Measurements from ENCODE around the gene TRIM13.

The TRIM13 gene

GRCh38 chr13:49996161-49996915 is 504 bp upstream of the TRIM13 start:
- DNase-seq (ENCODE audit: low read depth in 2 of 2): peak; percentile 71 to 77

- DNase-seq (ENCODE audit: low read depth in 2 of 2): no peak
Observed at GRCh38 chr13:49997955-49998354, 1.1 kb downstream of the TRIM13 start.

GRCh38 chr13:49998714-49999624 is 2.1 kb downstream of the TRIM13 start:
- DNase-seq (ENCODE audit: low read depth in 2 of 2): no peak

GRCh38 chr13:50001287-50001686 is 4.4 kb downstream of the TRIM13 start:
- DNase-seq (ENCODE audit: low read depth in 2 of 2): no peak

GRCh38 chr13:50006426-50007135 is 9.7 kb downstream of the TRIM13 start:
- no peak for DNase-seq (ENCODE audit: low read depth in 2 of 2)

GRCh38 chr13:50011461-50011860 is 14.6 kb downstream of the TRIM13 start:
- no peak for DNase-seq (ENCODE audit: low read depth in 2 of 2)

- DNase-seq (ENCODE audit: low read depth in 2 of 2): no peak
Observed at GRCh38 chr13:50012396-50013169, 15.7 kb downstream of the TRIM13 start.

GRCh38 chr13:50014386-50014785 is 17.5 kb downstream of the TRIM13 start:
- no peak for DNase-seq (ENCODE audit: low read depth in 2 of 2)

- no peak for DNase-seq (ENCODE audit: low read depth in 2 of 2)
Observed at GRCh38 chr13:50015258-50015657, 18.4 kb downstream of the TRIM13 start, which contains the start of gene KCNRG. Gene KCNRG, plus strand, starts transcription at chr13:50015444. Its CDS starts 50 bp downstream, at chr13:50015494.

GRCh38 chr13:50015750-50016149 is 18.9 kb downstream of the TRIM13 start:
- no peak for DNase-seq (ENCODE audit: low read depth in 2 of 2)

- no peak for DNase-seq (ENCODE audit: low read depth in 2 of 2)
Observed at GRCh38 chr13:50016444-50016843, 19.6 kb downstream of the TRIM13 start.

GRCh38 chr13:50017819-50018218 is 21.0 kb downstream of the TRIM13 start:
- DNase-seq (ENCODE audit: low read depth in 2 of 2): no peak

- DNase-seq (ENCODE audit: low read depth in 2 of 2): no peak
Observed at GRCh38 chr13:50025436-50025835, 28.6 kb downstream of the TRIM13 start.

- no peak for DNase-seq (ENCODE audit: low read depth in 2 of 2)
Observed at GRCh38 chr13:50026788-50027473, 30.1 kb downstream of the TRIM13 start.

- no peak for DNase-seq (ENCODE audit: low read depth in 2 of 2)
Observed at GRCh38 chr13:50030315-50030714, 33.5 kb downstream of the TRIM13 start.

GRCh38 chr13:50033725-50034124 is 36.9 kb downstream of the TRIM13 start:
- no peak for DNase-seq (ENCODE audit: low read depth in 2 of 2)

GRCh38 chr13:50037788-50038187 is 40.9 kb downstream of the TRIM13 start:
- no peak for DNase-seq (ENCODE audit: low read depth in 2 of 2)

- no peak for DNase-seq (ENCODE audit: low read depth in 2 of 2)
Observed at GRCh38 chr13:50038266-50038665, 41.4 kb downstream of the TRIM13 start.

GRCh38 chr13:50052478-50052877 is 55.6 kb downstream of the TRIM13 start:
- no peak for DNase-seq (ENCODE audit: low read depth in 2 of 2)

- DNase-seq (ENCODE audit: low read depth in 2 of 2): no peak
Observed at GRCh38 chr13:50053844-50054243, 57.0 kb downstream of the TRIM13 start.

- no peak for DNase-seq (ENCODE audit: low read depth in 2 of 2)
Observed at GRCh38 chr13:50055454-50055853, 58.6 kb downstream of the TRIM13 start.

Measured in stimulated activated CD8-positive, alpha-beta memory T cell treated with anti-CD3 and anti-CD28 coated beads, Interleukin-15, amount 100 ng/mL, for 4 hours (primary cell).